Neural progenitor cell (in vitro differentiated cells): ENCODE measurements around the gene MPND. TPM values are rescaled to one million over a fixed set of nuclear protein-coding genes. Genes with fewer than 3 reads are reported as not detected.

ENCODE experiments used
- DNase-seq: peaks from one replicate; pipeline ENCODE4 v3.0.0-alpha.2; 2016; ENCODE audit warnings: low spot score
- H2AFZ ChIP-seq: fragments of 200-600 bp; sonication (generic); replicated peaks from 2 replicates; pipeline ENCODE4 v1.6.1; 2016; ENCODE audit warnings: antibody characterized with exemption
- H3F3A ChIP-seq: fragments of 200-600 bp; sonication (generic); 2 replicates; pipeline ENCODE4 v1.6.1; 2016; ENCODE audit warnings: antibody characterized with exemption, low read depth
- H3K27ac ChIP-seq: fragments of 200-600 bp; sonication (generic); 2 replicates; pipeline ENCODE4 v1.5.1; 2016; ENCODE audit warnings: mild to moderate bottlenecking
- H3K27me3 ChIP-seq: fragments of 200-600 bp; sonication (generic); 2 replicates; pipeline ENCODE4 v1.6.1; 2016; ENCODE audit warnings: mild to moderate bottlenecking, moderate library complexity
- H3K36me3 ChIP-seq: fragments of 200-600 bp; sonication (generic); 2 replicates; pipeline ENCODE4 v1.5.1; 2016
- H3K4me1 ChIP-seq: fragments of 200-600 bp; sonication (generic); 2 replicates; pipeline ENCODE4 v1.6.1; 2016; ENCODE audit warnings: mixed run types
- H3K4me2 ChIP-seq: fragments of 200-600 bp; sonication (generic); 2 replicates; pipeline ENCODE4 v1.6.1; 2016
- H3K4me3 ChIP-seq: fragments of 200-600 bp; sonication (generic); 2 replicates; pipeline ENCODE4 v1.5.1; 2016
- H3K79me2 ChIP-seq: fragments of 200-600 bp; sonication (generic); 2 replicates; pipeline ENCODE4 v1.6.1; 2016; ENCODE audit warnings: low read depth
- H3K9ac ChIP-seq: fragments of 200-600 bp; sonication (generic); 2 replicates; pipeline ENCODE4 v1.6.1; 2016
- H3K9me3 ChIP-seq: fragments of 200-600 bp; sonication (generic); 2 replicates; pipeline ENCODE4 v1.5.1; 2016; ENCODE audit warnings: low read depth
- H4K20me1 ChIP-seq: fragments of 200-600 bp; sonication (generic); 2 replicates; pipeline ENCODE4 v1.6.1; 2016; ENCODE audit warnings: low read depth
- H3K27ac Mint-ChIP-seq: 3 replicates; pipeline ENCODE4 v1.8.0; 2021; ENCODE audit warnings: mixed read lengths
- H3K27me3 Mint-ChIP-seq: 2 replicates; pipeline ENCODE4 v1.8.0; 2022; ENCODE audit warnings: low read depth, mild to moderate bottlenecking, inconsistent platforms, moderate library complexity, mixed read lengths; ENCODE audit not compliant: insufficient read depth
- H3K36me3 Mint-ChIP-seq: 3 replicates; pipeline ENCODE4 v1.8.0; 2021; ENCODE audit warnings: mixed read lengths
- H3K4me1 Mint-ChIP-seq: 3 replicates; pipeline ENCODE4 v1.8.0; 2021; ENCODE audit warnings: mixed read lengths
- H3K4me3 Mint-ChIP-seq: 3 replicates; pipeline ENCODE4 v1.8.0; 2021; ENCODE audit warnings: mild to moderate bottlenecking, moderate library complexity, mixed read lengths
- H3K9me3 Mint-ChIP-seq: 3 replicates; pipeline ENCODE4 v1.8.0; 2020; ENCODE audit warnings: mixed read lengths
- CTCF ChIP-seq: fragments of 200-600 bp; sonication (generic); IDR thresholded peaks from 2 replicates; pipeline ENCODE4 v1.5.1; 2017; ENCODE audit warnings: antibody characterized with exemption, mild to moderate bottlenecking
- EZH2 ChIP-seq: fragments of 200-600 bp; sonication (generic); IDR thresholded peaks from 2 replicates; pipeline ENCODE4 v1.6.1; 2017; ENCODE audit warnings: antibody characterized with exemption, mild to moderate bottlenecking, moderate library complexity
- EZH2phosphoT487 ChIP-seq: fragments of 200-600 bp; sonication (generic); IDR thresholded peaks from 2 replicates; pipeline ENCODE4 v1.6.1; 2017; ENCODE audit warnings: antibody characterized with exemption
- total RNA-seq: library from RNA; depleted of rRNA; stranded (reverse); fragments of >200 nt; gene quantifications from 2 replicates; pipeline ENCODE4 v1.2.3, GENCODE V29; 2015; ENCODE audit warnings: low replicate concordance

Gene MPND
- total RNA-seq, 1 donor from 2014 or later, result 10.6 TPM

DNA sequence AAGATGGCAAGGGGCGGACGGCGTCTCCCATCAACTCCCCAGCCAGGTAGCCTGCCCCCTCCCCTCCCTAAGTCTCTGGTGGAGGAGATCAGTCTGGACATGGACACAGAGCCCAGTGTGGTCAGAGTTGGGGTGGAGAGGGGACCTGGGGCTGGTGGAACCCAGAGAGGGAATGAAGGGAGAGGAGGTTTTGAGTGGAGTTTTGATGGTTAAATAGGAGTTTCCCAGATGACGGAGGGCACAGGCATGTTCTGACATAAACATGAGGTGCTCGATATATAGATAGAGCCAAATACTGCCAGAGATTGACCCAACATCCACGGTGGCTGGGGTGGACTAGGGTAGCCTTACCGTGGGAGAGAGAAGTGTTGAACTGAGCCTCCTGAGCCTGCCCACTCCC lies 24.9 kb upstream of the MPND start:
- Histone ChIP-seq H3K9ac (no peak overlapping the region), H3K4me1 (no peaks in the 10 kb centered on the region), H3K36me3 (no peaks in the 10 kb centered on the region), H3K79me2 (no peaks in the 10 kb centered on the region), H3K27me3 (no peaks in the 10 kb centered on the region), H3K27ac (no peak overlapping the region), H4K20me1 (no peaks in the 10 kb centered on the region), H2AFZ (no peak overlapping the region), H3K9me3 (no peaks in the 10 kb centered on the region), H3K4me3 (no peak overlapping the region), H3K4me2 (no peak overlapping the region), H3F3A (no peaks in the 10 kb centered on the region)
- Mint-ChIP-seq H3K27ac (no peak overlapping the region), H3K4me1 (no peaks in the 10 kb centered on the region), H3K4me3 (no peak overlapping the region), H3K36me3 (peaks cover 33% of the 10 kb centered on the region), H3K9me3 (peaks cover 19% of the 10 kb centered on the region), H3K27me3 (peaks cover 10% of the 10 kb centered on the region)
- no peak for DNase-seq
- no peak for TF ChIP-seq EZH2phosphoT487
- no peak for TF ChIP-seq EZH2
- no peak for TF ChIP-seq CTCF

- peaks cover 34% of the 10 kb centered on the region for H3K36me3 Mint-ChIP-seq
These were observed 24.2 kb upstream of the MPND start for GRCh38 chr19:4319067-4319718.

DNA sequence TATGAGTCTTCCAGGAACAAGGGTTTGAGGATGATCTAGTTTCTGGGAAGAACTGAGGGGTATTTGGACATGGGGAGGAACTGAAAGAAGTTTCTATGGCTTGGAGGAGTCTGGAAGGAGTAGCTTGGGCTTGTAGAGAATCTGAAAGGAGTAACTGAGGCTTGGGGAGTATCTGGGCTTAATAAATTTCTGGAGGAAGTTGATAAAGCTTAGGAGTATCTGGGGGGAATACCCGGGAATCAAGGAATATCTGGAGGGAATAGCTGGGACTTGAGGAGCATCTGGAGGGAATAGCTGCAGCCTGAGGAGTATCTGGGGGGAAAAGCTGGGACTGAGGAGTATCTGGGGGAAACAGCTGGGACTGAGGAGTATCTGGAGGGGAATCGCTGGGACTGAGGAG lies 22.9 kb upstream of the MPND start:
- no peak for DNase-seq
- H3K9me3 ChIP-seq, result no peaks in the 10 kb centered on the region
- Mint-ChIP-seq H3K36me3 (peaks cover 31% of the 10 kb centered on the region), H3K4me3 (no peak overlapping the region), H3K27me3 (peaks cover 11% of the 10 kb centered on the region), H3K27ac (no peak overlapping the region), H3K4me1 (peaks cover 2% of the 10 kb centered on the region), H3K9me3 (peaks cover 19% of the 10 kb centered on the region)
- H3K27me3 ChIP-seq, result no peaks in the 10 kb centered on the region
- H3K9ac ChIP-seq, result no peak overlapping the region
- no peak for TF ChIP-seq EZH2
- TF ChIP-seq EZH2phosphoT487, result no peak
- TF ChIP-seq CTCF, result no peak
- H2AFZ ChIP-seq, result no peak overlapping the region
- H4K20me1 ChIP-seq, result no peaks in the 10 kb centered on the region
- H3K4me2 ChIP-seq, result no peak overlapping the region
- H3K36me3 ChIP-seq, result no peaks in the 10 kb centered on the region
- no peaks in the 10 kb centered on the region for H3K4me1 ChIP-seq
- no peak overlapping the region for H3K27ac ChIP-seq
- H3K79me2 ChIP-seq, result no peaks in the 10 kb centered on the region
- H3F3A ChIP-seq, result no peaks in the 10 kb centered on the region
- no peak overlapping the region for H3K4me3 ChIP-seq

More at GRCh38 chr19:4319067-4319718, 24.2 kb upstream of the MPND start:
- H3K4me2 ChIP-seq, result no peak overlapping the region
- no peak for DNase-seq
- Mint-ChIP-seq H3K4me3 (no peak overlapping the region), H3K27me3 (peaks cover 11% of the 10 kb centered on the region), H3K27ac (no peak overlapping the region), H3K4me1 (no peaks in the 10 kb centered on the region), H3K9me3 (peaks cover 19% of the 10 kb centered on the region)
- no peak overlapping the region for H2AFZ ChIP-seq
- no peak for TF ChIP-seq EZH2
- TF ChIP-seq CTCF, result no peak
- TF ChIP-seq EZH2phosphoT487, result no peak
- H3K79me2 ChIP-seq, result no peaks in the 10 kb centered on the region
- H3K4me3 ChIP-seq, result no peak overlapping the region
- H3F3A ChIP-seq, result no peaks in the 10 kb centered on the region
- no peaks in the 10 kb centered on the region for H4K20me1 ChIP-seq
- no peaks in the 10 kb centered on the region for H3K27me3 ChIP-seq
- H3K36me3 ChIP-seq, result no peaks in the 10 kb centered on the region
- no peak overlapping the region for H3K27ac ChIP-seq
- no peak overlapping the region for H3K9ac ChIP-seq
- H3K4me1 ChIP-seq, result no peaks in the 10 kb centered on the region
- no peaks in the 10 kb centered on the region for H3K9me3 ChIP-seq
